GM21723 (cell line): ENCODE measurements around the gene CTCFL.

ENCODE experiments used
- ATAC-seq: cut with Tn5 transposase; IDR thresholded peaks from one replicate; pipeline ENCODE4 v1.9.1; 2021; ENCODE audit warnings: mild to moderate bottlenecking, moderate library complexity; ENCODE audit not compliant: unreplicated experiment

CTCFL gene

DNA sequence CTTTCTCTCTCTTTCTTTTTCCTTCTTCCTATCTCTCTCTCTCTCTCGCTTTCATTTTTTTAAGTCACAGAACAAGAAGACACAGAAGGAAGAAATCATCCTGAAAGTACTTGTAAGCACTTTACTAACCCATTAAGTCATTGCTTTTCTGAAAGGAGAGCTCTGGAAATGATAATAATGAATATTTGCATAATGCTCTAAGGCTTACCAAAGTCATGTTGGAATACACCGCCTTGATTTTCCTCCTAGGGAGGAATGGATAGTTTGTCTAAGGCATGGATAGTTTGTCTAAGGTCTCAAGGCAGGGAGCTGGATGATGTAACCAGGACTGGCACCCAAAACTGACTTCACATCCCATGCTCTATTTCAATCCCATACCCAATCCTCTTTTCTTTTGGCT is 12.9 kb upstream of the CTCFL start:
- no peak for ATAC-seq

DNA sequence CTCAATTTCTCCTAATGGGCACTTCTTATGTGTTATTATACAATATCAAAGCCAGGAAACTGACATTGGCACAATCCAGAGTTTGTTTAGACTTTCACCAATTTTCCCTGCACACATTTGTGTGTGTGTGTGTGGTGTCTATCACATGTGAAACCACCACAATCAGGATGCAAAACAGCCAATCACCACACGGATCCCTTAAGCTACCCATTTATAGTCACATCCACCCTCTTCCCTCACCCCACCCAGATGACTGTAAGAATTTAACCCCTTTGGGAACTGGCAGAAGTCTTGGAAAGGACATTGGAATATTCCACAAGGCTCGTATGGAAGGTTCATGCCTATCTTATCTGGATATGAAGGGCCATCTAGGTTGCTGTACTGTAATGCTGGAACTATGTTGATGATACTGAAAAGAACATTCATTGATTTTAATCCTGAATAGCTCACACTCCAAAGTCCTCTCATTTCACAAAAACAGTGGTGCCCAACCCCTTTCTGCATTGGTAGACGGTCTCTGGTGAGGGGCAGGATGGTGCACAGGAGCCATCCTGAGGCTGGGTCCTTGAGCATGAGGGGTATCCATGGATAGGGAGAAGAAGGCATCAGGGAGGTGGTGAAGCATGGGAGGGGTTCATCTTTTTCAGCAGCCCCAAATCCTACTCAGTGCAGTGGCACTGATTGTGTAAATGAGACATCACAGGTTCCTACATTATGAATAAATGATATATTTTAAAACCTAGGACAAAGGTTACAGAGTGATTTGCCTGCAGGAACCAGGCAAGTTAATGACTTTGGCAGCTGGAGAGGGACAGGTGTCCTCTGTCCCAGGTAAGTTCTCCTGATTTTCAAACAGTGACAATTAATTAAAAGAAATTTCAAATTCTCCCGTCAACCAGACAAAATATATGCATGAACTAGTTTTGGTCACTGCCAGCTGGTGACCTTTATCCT is 12.1 kb upstream of the CTCFL start:
- ATAC-seq: no peak

DNA sequence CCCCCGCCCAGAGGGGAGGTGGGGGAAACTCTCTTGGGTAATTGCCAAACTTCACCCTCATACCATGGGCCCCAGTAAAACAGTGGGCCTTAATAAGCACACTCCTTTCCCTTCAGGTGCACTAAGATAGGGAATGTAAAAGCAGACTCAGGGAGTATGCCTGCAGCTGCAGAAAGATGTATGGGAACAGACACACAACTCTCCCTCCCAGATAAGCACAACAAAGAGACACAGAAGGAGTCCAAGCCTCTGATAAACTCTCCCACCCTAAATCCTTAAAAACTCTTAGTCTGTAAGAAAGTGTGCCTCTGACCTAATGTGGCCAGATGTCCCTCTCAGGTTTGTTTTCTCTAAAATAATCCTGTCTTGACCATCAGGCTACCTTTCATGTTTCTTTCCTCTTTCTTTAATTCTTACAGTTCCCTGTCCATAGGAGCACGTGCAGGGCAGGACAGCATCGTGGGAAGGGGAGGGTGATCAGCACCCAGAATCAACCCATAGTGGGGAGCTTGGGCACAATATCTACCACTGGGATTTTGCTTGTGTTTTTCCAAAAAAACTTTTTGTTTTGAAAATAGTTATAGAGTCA is 11.3 kb upstream of the CTCFL start:
- no peak for ATAC-seq

DNA sequence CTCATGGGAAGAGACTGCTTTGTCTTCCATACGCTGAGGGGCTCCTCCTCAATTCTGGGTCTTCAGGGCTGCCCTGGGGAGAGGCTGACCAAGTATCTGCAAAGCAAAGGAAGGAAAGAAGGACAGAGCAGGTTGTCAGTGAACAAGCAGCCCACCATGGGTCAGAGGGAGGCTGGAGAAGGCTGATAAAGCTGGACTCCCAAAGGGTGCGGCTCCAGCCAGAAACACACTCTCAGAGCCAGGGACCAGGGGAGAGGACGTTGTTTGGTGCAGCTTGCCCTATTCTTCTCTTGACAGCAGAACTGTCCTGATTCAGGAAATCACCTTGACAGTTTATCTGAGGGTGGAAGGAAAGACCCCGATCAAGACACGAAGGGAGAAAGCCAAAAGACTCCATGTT is 10.4 kb upstream of the CTCFL start:
- no peak for ATAC-seq

DNA sequence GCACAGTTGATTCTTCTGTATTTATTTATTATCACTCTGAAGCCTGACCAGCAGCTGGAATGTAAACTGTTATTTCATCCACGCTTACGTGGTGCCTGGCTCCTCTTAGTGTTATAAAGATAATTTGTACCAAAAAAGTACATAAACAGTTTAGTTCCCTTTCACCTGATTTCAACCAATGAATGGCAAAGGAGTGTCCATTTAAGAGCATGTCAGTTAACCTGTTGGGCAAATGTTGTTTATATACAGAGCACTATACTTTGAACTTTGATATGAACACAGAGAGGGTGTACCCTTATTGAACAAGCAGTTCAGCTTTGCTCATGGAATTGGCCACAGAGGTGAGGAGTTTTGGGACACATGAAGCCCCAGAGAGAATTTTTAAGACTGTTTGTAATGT is 7.2 kb upstream of the CTCFL start:
- ATAC-seq: no peak

DNA sequence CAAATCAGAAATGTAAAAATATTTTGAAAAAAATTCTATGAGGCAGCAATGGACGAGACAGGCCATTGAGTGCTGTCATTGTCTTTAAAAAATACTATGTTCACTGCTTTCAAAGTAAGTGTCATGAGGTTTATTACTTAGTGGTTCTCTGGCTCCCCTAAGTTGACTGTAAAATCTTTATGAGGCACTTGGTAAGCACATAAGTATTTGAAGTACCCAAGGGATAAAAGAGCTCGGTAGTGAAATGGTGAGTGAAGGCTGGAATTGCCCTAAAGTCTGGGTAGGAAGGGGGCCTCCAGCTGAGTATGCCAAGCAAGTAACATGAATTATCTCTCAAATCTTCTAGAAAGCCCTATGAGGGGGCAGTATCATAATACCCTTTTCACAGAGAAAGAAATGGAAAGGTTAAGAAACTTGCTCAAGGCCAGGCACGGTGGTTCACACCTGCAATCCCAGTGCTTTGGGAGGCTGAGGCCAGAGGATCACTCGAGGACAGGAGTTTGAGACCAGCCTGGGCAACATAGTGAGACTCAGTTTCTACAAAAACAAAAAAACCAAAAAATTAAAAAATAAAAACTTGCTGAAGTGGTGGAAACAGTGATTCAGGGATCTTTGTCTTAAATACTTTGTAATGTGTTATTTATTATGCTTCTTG is 5.5 kb upstream of the CTCFL start:
- no peak for ATAC-seq

DNA sequence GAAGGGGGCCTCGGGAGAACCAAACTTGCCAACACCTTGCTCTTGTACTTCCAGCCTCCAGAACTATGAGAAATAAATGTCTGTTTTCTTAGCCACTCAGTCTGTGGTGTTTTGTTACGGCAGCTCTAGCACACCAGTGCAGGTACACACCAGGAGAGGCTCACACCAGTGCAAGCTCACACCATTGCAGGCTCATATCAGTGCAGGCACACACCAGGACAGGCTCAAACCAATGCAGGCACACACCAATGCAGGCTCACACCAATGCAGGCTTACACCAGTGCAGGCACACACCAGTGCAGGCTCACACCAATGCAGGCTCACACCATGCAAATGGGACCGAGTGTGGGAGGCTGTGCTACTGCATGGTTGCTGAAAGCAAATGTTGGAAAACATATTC is 4.9 kb upstream of the CTCFL start:
- ATAC-seq: no peak

DNA sequence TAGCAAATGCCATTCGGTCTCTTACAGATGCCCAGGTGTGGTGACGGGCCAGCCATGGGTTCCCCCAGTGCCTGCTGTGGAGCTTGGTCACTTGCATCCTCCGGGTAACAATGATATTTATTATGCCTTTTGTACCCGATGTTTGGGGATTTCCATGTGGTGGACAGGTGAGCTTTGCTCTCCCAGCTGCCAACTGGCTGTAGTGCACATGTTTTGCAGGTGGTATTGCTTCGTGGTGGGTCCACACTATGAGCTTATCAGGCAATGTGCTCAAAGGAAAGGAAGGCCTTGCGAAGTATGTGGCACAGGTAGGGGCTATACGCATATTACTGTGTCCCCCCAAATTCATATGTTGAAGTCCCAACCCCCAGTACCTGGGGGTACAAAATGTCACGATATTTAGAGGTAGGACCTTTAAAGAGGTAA is 4.2 kb upstream of the CTCFL start:
- no peak for ATAC-seq

DNA sequence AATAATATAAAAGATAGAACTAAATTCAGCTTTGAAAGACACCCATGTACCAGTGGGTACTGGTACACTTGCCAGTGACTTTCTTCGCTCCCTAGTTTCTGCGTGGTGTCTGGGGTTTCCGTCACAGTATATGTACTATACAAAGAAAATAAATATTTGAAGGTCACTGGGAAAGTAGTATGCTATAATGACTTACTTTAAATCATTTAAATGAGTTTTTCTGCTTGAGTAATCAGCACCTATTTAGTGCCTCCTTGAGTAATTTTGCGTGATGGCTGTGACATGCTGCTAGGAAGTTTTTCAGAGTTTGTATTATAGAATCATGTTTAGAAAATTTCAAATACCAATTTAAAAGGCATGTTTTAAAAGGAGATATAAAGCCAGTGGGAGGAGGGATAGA is 3.2 kb upstream of the CTCFL start:
- no peak for ATAC-seq

DNA sequence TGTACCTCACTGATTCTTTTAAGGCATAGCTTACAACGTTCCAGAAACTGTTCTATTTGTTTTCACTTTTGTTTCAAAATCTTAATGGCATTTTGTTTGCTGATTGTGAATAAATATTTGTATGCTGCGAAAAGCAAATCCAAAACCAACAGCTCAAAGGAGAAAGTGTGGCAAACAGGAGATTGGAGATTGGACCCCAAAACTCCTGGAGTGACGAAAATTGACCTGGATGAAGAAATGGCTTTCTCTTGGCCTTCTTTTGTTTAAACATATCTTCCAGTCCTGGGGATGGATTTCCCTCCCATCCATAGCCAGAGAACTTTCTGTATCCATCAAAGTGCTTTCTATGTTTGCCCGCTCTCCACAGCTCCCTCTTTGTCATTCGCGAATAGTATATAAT is 2.8 kb upstream of the CTCFL start:
- ATAC-seq: no peak

DNA sequence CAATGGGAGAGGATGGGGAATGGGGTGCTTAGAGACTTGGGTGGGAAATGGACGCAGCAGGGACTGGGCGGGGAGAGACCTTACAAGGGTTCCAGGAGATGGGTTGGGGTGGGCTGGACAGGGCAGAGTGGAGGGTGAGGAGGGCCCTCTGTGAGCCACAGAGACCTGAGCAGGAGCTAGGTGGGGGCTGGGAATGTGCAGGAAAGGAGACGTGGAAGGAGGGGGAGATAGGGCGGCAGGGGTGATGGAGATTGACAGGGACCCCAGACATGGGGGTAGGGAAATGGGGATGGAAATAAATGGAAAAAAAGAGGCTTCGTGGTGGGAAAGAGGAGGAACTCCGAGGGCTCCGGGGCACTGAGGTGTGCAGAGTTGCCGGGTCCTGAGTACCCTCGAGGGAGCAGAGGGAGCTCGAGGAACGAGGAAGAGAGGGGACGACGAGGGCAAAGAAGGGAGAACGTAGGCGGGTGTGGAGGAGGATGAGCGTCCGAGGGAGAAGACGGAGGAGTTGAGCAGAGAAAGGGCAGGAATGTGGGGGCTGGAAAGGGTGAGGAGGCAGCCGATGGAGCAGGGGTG is 2.0 kb upstream of the CTCFL start:
- no peak for ATAC-seq

DNA sequence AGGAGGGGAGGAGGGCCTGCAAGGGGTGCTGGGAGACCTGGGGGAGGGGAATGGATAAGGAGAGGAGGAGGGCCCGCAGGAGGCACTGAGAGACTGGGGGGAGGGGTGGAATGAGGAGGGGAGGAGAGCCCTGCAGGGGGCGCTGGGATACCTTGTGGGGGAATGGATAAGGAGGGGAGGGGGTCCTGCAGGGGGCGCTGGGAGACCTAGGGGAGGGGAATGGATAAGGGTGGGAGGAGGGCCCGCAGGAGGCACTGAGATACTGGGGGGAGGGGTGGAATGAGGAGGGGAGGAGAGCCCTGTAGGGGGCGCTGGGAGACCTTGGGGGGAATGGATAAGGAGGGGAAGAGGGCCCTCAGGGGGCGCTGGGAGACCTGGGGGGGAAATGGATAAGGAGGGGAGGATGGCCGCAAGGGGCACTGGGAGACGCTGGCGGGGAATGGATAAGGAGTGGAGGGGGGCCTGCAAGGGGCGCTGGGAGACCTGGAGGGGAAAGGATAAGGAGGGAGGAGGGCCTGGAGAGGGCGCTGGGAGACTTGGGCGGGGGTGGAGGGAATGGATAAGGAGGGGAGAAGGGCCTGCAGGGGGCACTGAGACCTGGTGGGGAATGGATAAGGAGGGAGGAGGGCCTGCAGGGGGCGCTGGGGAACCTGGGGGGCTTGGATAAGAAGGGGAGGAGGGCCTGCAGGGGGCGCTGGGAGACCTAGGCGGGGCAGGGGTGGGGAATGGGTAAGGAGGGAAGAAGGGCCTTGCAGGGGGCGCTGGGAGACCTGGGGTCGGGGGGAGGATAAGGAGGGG is 1.3 kb upstream of the CTCFL start:
- ATAC-seq: no peak

DNA sequence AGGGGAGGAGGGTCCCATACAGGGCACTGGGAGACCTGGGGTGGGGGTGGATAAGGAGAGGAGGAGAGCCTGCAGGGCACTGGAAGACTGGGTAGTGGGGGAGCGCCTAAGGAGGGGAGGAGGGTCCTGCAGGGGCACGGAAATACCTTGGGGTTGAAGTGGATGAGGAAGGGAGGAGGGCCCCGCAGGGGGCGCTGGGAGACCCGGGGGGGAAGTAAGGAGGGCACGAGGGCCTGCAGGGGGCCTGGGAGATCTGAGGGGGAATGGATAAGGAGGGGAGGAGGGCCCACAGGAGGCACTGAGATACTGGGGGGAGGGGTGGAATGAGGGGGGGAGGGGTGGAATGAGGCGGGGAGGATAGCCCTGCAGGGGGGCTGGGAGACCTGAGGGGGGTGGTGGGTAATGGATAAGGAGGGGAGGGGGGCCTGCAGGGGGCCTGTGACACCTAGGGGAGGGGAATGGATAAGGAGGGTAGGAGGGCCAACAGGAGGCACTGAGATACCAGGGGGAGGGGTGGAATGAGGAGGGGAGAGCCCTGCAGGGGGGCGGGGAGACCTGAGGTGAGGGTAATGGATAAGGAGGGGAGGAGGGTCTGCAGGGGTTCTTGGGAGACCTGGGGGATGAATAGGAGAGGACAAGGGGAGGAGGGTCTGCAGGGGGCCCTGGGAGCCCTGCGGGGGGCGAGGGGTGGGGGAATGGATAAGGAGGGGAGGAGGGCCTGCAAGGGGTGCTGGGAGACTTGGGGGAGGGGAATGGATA is 567 bp upstream of the CTCFL start:
- no peak for ATAC-seq

DNA sequence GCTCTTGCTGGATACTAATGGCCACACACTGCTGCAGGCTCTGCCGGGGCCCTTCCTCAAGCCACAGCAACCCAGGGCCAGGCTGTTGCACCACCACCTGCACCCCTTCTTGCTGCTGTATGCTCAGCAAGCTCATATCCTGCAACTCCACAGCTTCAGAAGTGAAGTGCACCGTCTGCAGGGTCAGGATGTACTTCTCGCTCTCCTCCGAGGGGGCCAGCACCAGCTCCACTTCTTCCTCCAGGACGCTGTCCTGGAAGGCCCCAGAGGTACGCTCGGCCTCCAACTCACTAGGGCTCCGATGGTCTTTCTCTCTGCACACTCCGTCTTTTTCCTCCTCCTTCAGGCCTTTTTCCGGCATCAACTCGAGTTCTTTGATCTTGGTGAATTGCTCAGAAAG is 1.2 kb downstream of the CTCFL start:
- ATAC-seq: no peak

DNA sequence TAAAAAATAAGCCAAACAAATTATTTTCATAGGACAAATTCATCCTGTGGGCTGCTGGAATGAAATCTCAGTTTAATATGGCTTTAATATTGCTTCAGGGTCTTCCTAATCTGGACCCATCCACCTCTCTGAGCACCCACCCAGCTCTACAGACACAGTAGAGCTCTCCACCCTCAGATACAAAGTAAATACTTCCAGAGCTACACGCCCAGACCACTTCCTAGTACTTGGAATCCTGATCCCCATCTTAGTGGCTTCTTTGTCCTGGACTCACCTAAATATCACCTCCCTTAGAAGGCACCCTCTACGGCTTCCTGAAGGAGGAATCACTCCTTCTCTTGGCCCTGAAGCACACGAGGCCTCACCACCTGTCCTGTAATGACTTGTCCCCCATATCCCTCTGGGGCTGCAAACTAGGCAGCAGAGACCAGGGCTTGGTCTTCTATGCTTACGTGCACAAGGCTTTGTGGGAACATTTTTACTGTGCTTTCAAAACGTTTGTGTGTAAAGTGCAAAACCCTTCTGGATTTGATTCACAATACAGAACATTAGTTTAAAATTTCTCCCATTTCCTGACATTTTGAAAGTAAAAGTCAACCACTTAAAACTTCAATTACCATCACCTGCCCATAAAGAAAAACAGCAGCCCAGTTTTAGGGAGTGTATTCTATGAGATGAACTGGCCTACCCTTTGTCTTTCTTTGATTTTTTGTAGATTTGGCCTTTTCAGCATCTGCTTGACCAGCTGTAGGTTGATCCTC is 2.4 kb downstream of the CTCFL start:
- ATAC-seq: no peak

DNA sequence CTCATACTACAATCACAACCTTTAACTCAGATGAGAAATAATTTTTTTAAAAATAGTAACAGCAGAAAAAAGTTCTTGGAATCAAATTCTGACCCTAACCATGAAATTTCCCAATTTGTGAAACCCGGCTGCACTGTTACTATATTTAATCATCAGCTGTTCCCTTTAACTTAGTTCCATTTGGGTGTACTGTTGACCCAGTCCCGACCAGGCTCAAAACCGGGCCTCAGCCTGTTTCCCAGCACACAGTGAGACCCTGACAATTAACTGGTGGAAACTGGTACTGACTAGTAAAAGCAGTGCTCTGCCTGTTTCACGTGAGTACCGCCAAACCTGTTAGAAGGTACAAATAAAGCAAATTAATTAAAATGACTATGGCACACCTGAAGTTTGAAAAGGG is 7.0 kb downstream of the CTCFL start:
- no peak for ATAC-seq

DNA sequence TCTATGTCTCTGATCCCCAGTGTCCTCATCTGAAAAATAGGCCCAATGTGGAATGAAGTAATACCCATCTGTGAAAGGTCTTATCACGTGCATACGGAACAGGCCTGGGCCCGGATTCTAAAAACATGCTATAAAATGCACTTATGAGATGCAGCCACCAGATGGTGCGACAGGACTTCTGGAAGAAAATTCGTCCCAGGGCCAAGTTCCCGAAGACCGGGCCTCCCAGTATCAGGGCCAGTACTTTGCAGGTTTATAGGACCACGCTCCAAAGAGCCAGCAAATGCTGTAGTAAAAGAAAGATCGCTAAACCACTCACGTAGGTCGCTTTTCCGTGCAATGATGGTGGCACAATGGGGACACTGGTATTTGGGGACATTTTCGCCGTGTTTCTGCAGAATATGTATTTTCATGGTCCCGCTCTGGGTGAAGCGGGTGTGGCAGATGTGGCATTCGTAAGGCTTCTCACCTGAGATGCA is 10.6 kb downstream of the CTCFL start:
- ATAC-seq: no peak

DNA sequence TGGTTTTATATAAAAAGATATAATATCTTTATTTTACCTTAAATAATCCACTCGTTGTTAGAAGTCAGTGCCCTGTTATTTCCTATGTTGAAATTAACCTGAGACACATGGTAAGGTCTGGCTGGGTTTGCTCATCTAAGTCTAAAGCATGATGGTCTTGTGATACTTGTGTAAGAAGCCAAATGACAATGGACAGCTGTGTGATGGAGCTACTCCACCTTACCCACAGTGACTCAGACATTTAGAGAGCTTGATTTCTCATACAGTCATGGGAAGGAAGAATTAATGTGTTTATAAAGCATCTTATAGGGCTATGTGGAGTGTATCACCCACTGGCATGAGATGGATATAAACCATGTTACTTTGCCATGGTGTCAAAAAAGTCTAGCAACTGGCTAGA is 11.7 kb downstream of the CTCFL start:
- ATAC-seq: no peak

DNA sequence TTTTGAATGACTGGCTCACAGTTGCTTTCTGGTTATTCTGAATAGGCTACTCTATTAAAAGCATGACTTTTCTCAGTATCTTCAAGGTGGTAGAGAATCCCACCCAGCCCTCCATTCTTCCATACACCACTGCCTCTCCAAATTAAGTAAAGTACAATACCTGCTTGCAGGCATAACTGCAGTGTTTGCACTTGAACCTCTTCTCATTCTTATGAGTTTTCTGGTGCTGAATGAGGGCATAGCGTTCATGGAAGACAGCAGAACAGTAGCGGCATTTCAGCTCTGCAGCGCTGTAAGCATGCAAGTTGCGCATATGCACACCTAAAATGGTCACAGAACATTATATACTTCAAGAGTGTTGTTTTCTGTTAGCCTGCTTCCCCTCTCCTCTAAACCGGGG is 12.5 kb downstream of the CTCFL start:
- ATAC-seq: no peak
